Trophoblast cell (in vitro differentiated cells and primary cell): Measurements from ENCODE around the gene REN.

Experiments used
- DNase-seq, 2 donors: peaks; one replicate each; pipeline ENCODE4 v3.0.0-alpha.2; 2016
- H2AFZ ChIP-seq: 2 replicates; pipeline ENCODE4 v1.6.1; 2013; ENCODE audit warnings: low read length, moderate library complexity, mild to moderate bottlenecking; ENCODE audit not compliant: insufficient read depth, poor library complexity
- H2AK5ac ChIP-seq: 2 replicates; pipeline ENCODE4 v1.6.1; 2013; ENCODE audit warnings: mild to moderate bottlenecking, low read length
- H2BK120ac ChIP-seq: 2 replicates; pipeline ENCODE4 v1.6.1; 2013; ENCODE audit warnings: low read length, mild to moderate bottlenecking, moderate library complexity; ENCODE audit not compliant: insufficient read depth, poor library complexity
- H2BK12ac ChIP-seq: 2 replicates; pipeline ENCODE4 v1.6.1; 2013; ENCODE audit warnings: mild to moderate bottlenecking, low read length, moderate library complexity
- H2BK5ac ChIP-seq: 2 replicates; pipeline ENCODE4 v1.6.1; 2013; ENCODE audit warnings: low read length, low read depth, moderate library complexity, mild to moderate bottlenecking; ENCODE audit not compliant: poor library complexity
- H3K14ac ChIP-seq: 2 replicates; pipeline ENCODE4 v1.6.1; 2013; ENCODE audit warnings: mild to moderate bottlenecking, low read length
- H3K18ac ChIP-seq: 2 replicates; pipeline ENCODE4 v1.6.1; 2013; ENCODE audit warnings: mild to moderate bottlenecking, low read length
- H3K23ac ChIP-seq: 2 replicates; pipeline ENCODE4 v1.6.1; 2013; ENCODE audit warnings: low read length
- H3K27ac ChIP-seq: 2 replicates; pipeline ENCODE4 v1.5.1; 2013; ENCODE audit warnings: low read depth, mild to moderate bottlenecking, inconsistent platforms, low read length, moderate library complexity
- H3K27me3 ChIP-seq: 2 replicates; pipeline ENCODE4 v1.6.1; 2013; ENCODE audit warnings: inconsistent platforms, mild to moderate bottlenecking, low read length, moderate library complexity; ENCODE audit not compliant: insufficient read depth
- H3K36me3 ChIP-seq, 2 experiments: 1 replicate in 1 of 2; 2 replicates in 1 of 2; pipeline ENCODE4 v1.6.1; 2013; ENCODE audit warnings: low read length in 2 of 2, mild to moderate bottlenecking in 2 of 2, moderate library complexity in 1 of 2; ENCODE audit not compliant: insufficient read depth in 2 of 2, control insufficient read depth in 1 of 2
- H3K4ac ChIP-seq: 2 replicates; pipeline ENCODE4 v1.6.1; 2013; ENCODE audit warnings: low read depth, mild to moderate bottlenecking, low read length, moderate library complexity
- H3K4me1 ChIP-seq, 2 experiments: 1 replicate in 1 of 2; 2 replicates in 1 of 2; pipeline ENCODE4 v1.6.1; 2013; ENCODE audit warnings: low read length in 2 of 2, mild to moderate bottlenecking in 2 of 2, moderate library complexity in 1 of 2; ENCODE audit not compliant: insufficient read depth in 2 of 2, control insufficient read depth in 1 of 2
- H3K4me2 ChIP-seq: 2 replicates; pipeline ENCODE4 v1.6.1; 2013; ENCODE audit warnings: inconsistent platforms, mild to moderate bottlenecking, low read length, moderate library complexity
- H3K4me3 ChIP-seq: 2 replicates; pipeline ENCODE4 v1.5.1; 2013; ENCODE audit warnings: mild to moderate bottlenecking, low read depth, low read length, inconsistent platforms
- H3K79me1 ChIP-seq: one replicate; pipeline ENCODE4 v1.6.1; 2013; ENCODE audit warnings: low read length
- H3K79me2 ChIP-seq: 2 replicates; pipeline ENCODE4 v1.6.1; 2013; ENCODE audit warnings: low read length, mild to moderate bottlenecking; ENCODE audit not compliant: control insufficient read depth, insufficient read depth, poor library complexity
- H3K9ac ChIP-seq: 2 replicates; pipeline ENCODE4 v1.6.1; 2013; ENCODE audit warnings: mild to moderate bottlenecking, low read length
- H3K9me3 ChIP-seq: 2 replicates; pipeline ENCODE4 v1.6.1; 2013; ENCODE audit warnings: low read depth, mild to moderate bottlenecking, control low read depth, inconsistent platforms, low read length; ENCODE audit not compliant: insufficient read depth
- H4K12ac ChIP-seq: 2 replicates; pipeline ENCODE4 v1.6.1; 2013; ENCODE audit warnings: low read depth, mild to moderate bottlenecking, low read length, moderate library complexity
- H4K8ac ChIP-seq: 2 replicates; pipeline ENCODE4 v1.6.1; 2013; ENCODE audit warnings: low read depth, mild to moderate bottlenecking, low read length, moderate library complexity
- H4K91ac ChIP-seq: one replicate; pipeline ENCODE4 v1.6.1; 2013; ENCODE audit warnings: low read depth, mild to moderate bottlenecking, low read length, moderate library complexity
- WGBS: extraction: QIAGEN DNeasy Blood & Tissue Kit; methylation state at CpG from one replicate; pipeline ENCODE4 v1.1.7; 2013; ENCODE audit warnings: missing lambda C conversion rate; ENCODE audit not compliant: insufficient read length, insufficient coverage; ENCODE audit errors: extremely low coverage; 5-methylcytosine and 5-hydroxymethylcytosine counted together

Gene REN

GRCh38 chr1:204146309-204146708 lies 19.8 kb downstream of the REN start:
- H4K91ac ChIP-seq, result no peak overlapping the region
- no peak overlapping the region for H2BK120ac ChIP-seq
- no peak overlapping the region for H3K18ac ChIP-seq
- H3K36me3 ChIP-seq, result no peaks in the 10 kb centered on the region
- no peak overlapping the region for H4K12ac ChIP-seq
- no peak overlapping the region for H3K9ac ChIP-seq
- DNase-seq, result no peak
- no peak overlapping the region for H3K23ac ChIP-seq
- no peaks in the 10 kb centered on the region for H3K9me3 ChIP-seq
- no peak overlapping the region for H2AFZ ChIP-seq
- no peak overlapping the region for H3K4ac ChIP-seq
- no peak overlapping the region for H2BK12ac ChIP-seq
- H3K27me3 ChIP-seq, result no peaks in the 10 kb centered on the region
- no peaks in the 10 kb centered on the region for H3K79me2 ChIP-seq
- H3K4me3 ChIP-seq, result no peak overlapping the region
- H3K27ac ChIP-seq, result no peak overlapping the region
- no peaks in the 10 kb centered on the region for H3K79me1 ChIP-seq
- H4K8ac ChIP-seq, result no peak overlapping the region
- no peak overlapping the region for H2AK5ac ChIP-seq
- WGBS, result no CpG with 5 or more reads among the region's 6 CpGs
- H3K4me1 ChIP-seq, result peaks cover 0 to under 1% of the 10 kb centered on the region in 2 experiments
- no peak overlapping the region for H2BK5ac ChIP-seq
- H3K4me2 ChIP-seq, result no peak overlapping the region
- no peak overlapping the region for H3K14ac ChIP-seq

- H3K27ac ChIP-seq, result no peak overlapping the region
- H3K79me2 ChIP-seq, result no peaks in the 10 kb centered on the region
- no peak overlapping the region for H3K4ac ChIP-seq
- no peaks in the 10 kb centered on the region for H3K79me1 ChIP-seq
- no peaks in the 10 kb centered on the region for H3K27me3 ChIP-seq
- no peak overlapping the region for H2BK120ac ChIP-seq
- H3K9ac ChIP-seq, result no peak overlapping the region
- H3K14ac ChIP-seq, result no peak overlapping the region
- DNase-seq, result no peak
- H3K36me3 ChIP-seq, result no peaks in the 10 kb centered on the region
- no peak overlapping the region for H2AFZ ChIP-seq
- WGBS, result no CpG with 5 or more reads among the region's 4 CpGs
- H3K9me3 ChIP-seq, result no peaks in the 10 kb centered on the region
- no peak overlapping the region for H4K8ac ChIP-seq
- H3K4me2 ChIP-seq, result no peak overlapping the region
- H3K18ac ChIP-seq, result no peak overlapping the region
- no peak overlapping the region for H4K12ac ChIP-seq
- no peak overlapping the region for H2AK5ac ChIP-seq
- no peak overlapping the region for H2BK12ac ChIP-seq
- no peak overlapping the region for H3K4me3 ChIP-seq
- H3K4me1 ChIP-seq, result no peaks in the 10 kb centered on the region
- H3K23ac ChIP-seq, result no peak overlapping the region
- no peak overlapping the region for H4K91ac ChIP-seq
- H2BK5ac ChIP-seq, result no peak overlapping the region
These were observed 21.1 kb downstream of the REN start for GRCh38 chr1:204145033-204145504.

GRCh38 chr1:204143276-204144041 lies 22.7 kb downstream of the REN start:
- Histone ChIP-seq H4K12ac (no peak overlapping the region), H3K9me3 (no peaks in the 10 kb centered on the region), H2AK5ac (no peak overlapping the region), H3K79me1 (no peaks in the 10 kb centered on the region), H3K4me1 (no peaks in the 10 kb centered on the region), H4K91ac (no peak overlapping the region), H3K4me3 (no peak overlapping the region), H3K79me2 (no peaks in the 10 kb centered on the region), H3K4me2 (no peak overlapping the region), H3K36me3 (no peaks in the 10 kb centered on the region), H2BK5ac (no peak overlapping the region), H3K9ac (no peak overlapping the region), H3K14ac (no peak overlapping the region), H2BK120ac (no peak overlapping the region), H3K23ac (no peak overlapping the region), H3K18ac (no peak overlapping the region), H2AFZ (no peak overlapping the region), H3K4ac (no peak overlapping the region), H3K27ac (no peak overlapping the region), H4K8ac (no peak overlapping the region), H3K27me3 (no peaks in the 10 kb centered on the region), H2BK12ac (no peak overlapping the region)
- no peak for DNase-seq
- no CpG with 5 or more reads among the region's 14 CpGs for WGBS

- H3K79me1 ChIP-seq, result no peaks in the 10 kb centered on the region
- H3K14ac ChIP-seq, result no peak overlapping the region
- H4K12ac ChIP-seq, result no peak overlapping the region
- H3K36me3 ChIP-seq, result no peaks in the 10 kb centered on the region
- H2AK5ac ChIP-seq, result no peak overlapping the region
- H3K9ac ChIP-seq, result no peak overlapping the region
- H3K9me3 ChIP-seq, result no peaks in the 10 kb centered on the region
- no peak overlapping the region for H4K8ac ChIP-seq
- H4K91ac ChIP-seq, result no peak overlapping the region
- H2BK120ac ChIP-seq, result no peak overlapping the region
- H3K4me2 ChIP-seq, result no peak overlapping the region
- no peaks in the 10 kb centered on the region for H3K27me3 ChIP-seq
- no peak overlapping the region for H3K4ac ChIP-seq
- H3K18ac ChIP-seq, result no peak overlapping the region
- no peak overlapping the region for H2AFZ ChIP-seq
- no peaks in the 10 kb centered on the region for H3K4me1 ChIP-seq
- no peak for DNase-seq
- H3K23ac ChIP-seq, result no peak overlapping the region
- no peak overlapping the region for H3K27ac ChIP-seq
- no CpG with 5 or more reads among the region's 5 CpGs for WGBS
- H2BK12ac ChIP-seq, result no peak overlapping the region
- H3K4me3 ChIP-seq, result no peak overlapping the region
- H3K79me2 ChIP-seq, result no peaks in the 10 kb centered on the region
- H2BK5ac ChIP-seq, result no peak overlapping the region
These were observed 23.8 kb downstream of the REN start for GRCh38 chr1:204142032-204142974.
